RWPE1 (cell line): Measurements from ENCODE around the gene SLC17A2.

Experiments used
- CTCF ChIA-PET: fragments of 350-600 bp; sonication (Branson Sonifier 250); formaldehyde crosslinking; extraction: SDS; loops from one replicate; lab custom pipeline; 2021; lab: Yijun Ruan, JAX
- POLR2A ChIA-PET: fragments of 400-600 bp; formaldehyde crosslinking; extraction: SDS; loops from one replicate; lab custom pipeline; 2020; ENCODE audit warnings: antibody characterized with exemption; ENCODE audit not compliant: low non-redundant PET; lab: Yijun Ruan, JAX
- DNase-seq: peaks from one replicate; pipeline ENCODE4 v3.0.0; 2012; ENCODE audit warnings: low spot score
- H3K27ac ChIP-seq: fragments of 450-650 bp; 2 replicates; pipeline ENCODE4 v1.5.1; 2017
- TF ChIP-seq, protein P1 (sequence below): fragments of 450-650 bp; conservative IDR thresholded peaks from 2 replicates; pipeline ENCODE4 v1.5.1; 2017; ENCODE audit warnings: low read depth, mild to moderate bottlenecking

Gene SLC17A2

DNA sequence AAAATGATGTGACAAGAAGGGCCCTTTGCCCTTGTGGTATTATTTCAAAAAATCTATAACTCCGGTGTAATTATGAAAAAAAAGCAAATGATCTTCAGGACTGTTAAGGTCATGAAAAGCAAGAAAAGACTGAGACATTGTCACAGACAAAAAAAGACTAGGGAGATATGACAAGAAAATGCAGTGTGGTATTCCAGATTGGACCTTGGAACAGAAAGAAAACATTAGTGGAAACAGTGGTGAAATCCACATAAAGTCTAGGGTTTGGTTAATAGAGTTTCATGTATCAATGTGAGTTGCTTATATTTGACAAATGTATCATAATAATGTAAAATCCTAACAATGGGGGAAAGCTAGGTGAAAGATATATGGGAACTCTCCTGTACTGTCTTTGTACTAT lies 29.6 kb downstream of the SLC17A2 start:
- CTCF ChIA-PET: interaction anchor here (0.7 to 1.2 kb wide), 2 partner anchors 8 to 11 kb away, joined by 3 read pairs; no protein-coding TSS in a partner anchor
- POLR2A ChIA-PET: no interaction called here
- no peak overlapping the region for H3K27ac ChIP-seq
- TF ChIP-seq, protein P1, sequence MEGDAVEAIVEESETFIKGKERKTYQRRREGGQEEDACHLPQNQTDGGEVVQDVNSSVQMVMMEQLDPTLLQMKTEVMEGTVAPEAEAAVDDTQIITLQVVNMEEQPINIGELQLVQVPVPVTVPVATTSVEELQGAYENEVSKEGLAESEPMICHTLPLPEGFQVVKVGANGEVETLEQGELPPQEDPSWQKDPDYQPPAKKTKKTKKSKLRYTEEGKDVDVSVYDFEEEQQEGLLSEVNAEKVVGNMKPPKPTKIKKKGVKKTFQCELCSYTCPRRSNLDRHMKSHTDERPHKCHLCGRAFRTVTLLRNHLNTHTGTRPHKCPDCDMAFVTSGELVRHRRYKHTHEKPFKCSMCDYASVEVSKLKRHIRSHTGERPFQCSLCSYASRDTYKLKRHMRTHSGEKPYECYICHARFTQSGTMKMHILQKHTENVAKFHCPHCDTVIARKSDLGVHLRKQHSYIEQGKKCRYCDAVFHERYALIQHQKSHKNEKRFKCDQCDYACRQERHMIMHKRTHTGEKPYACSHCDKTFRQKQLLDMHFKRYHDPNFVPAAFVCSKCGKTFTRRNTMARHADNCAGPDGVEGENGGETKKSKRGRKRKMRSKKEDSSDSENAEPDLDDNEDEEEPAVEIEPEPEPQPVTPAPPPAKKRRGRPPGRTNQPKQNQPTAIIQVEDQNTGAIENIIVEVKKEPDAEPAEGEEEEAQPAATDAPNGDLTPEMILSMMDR: no peak
- DNase-seq: no peak

DNA sequence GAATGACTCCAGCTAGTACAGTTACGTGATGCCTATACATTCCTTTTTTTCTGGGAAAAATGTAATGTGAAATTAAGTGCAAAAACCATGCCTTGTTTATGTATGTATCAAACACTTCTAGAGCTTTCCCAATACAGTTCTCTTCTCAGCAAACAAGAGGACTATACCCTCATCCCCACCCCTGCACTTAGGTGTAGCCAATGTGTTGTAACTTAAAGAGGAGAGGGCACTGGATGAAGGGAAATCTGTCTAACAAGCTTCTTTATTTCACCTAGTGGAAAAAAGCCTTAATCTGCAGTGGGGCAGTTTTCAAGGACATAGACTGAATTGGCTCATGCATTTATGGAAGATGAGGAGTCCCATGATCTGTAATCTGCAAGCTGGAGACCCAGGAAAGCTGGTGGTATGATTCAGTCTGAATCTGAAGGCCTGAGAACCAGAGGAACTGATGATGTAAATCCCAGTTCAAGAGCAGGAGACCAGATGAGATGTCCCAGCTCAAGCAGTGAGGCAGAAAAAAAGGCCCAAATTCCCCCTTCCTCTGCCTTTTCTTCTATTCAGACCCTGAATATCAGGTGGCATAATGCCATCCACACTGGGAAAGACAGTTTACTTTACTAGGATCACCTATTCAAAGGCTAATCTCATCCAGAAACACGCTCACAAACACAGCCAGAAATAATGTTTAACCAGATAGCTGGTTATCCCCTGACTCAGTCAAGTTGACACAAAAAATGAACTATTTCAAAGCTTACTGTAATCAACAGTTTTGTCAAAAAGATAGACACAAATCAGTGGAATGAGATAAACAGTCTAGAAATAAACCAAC lies 30.7 kb downstream of the SLC17A2 start:
- CTCF ChIA-PET: interaction anchor here (0.6 to 1.2 kb wide), 3 partner anchors 7 to 181 kb away, joined by 3 read pairs; no protein-coding TSS in a partner anchor
- no peak for DNase-seq
- POLR2A ChIA-PET: no interaction called here
- TF ChIP-seq, protein P1: no peak
- H3K27ac ChIP-seq: no peak overlapping the region

DNA sequence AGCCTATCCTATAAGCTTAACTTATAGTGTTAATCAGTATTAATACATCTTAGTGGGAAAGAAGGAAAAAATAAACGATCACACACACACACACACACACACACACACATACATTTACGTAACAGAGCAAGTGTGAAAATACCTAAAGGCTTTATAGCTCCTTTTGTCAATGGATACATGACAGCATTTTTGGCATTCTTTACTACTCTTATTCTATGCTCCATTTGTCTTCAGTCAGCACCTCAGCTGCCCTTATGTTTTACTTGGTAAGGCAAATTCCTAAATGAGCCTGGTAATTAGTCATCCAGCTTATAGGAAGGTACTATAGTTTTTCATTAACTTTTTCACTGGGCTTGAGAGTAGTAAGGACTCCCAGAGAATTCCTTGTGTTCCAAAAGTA lies 31.4 kb downstream of the SLC17A2 start:
- POLR2A ChIA-PET: no interaction called here
- no peak for DNase-seq
- TF ChIP-seq, protein P1: no peak
- no peak overlapping the region for H3K27ac ChIP-seq
- CTCF ChIA-PET: interaction anchor here (0.6 to 1.0 kb wide), 2 partner anchors 9 to 180 kb away, joined by 3 read pairs; no protein-coding TSS in a partner anchor

DNA sequence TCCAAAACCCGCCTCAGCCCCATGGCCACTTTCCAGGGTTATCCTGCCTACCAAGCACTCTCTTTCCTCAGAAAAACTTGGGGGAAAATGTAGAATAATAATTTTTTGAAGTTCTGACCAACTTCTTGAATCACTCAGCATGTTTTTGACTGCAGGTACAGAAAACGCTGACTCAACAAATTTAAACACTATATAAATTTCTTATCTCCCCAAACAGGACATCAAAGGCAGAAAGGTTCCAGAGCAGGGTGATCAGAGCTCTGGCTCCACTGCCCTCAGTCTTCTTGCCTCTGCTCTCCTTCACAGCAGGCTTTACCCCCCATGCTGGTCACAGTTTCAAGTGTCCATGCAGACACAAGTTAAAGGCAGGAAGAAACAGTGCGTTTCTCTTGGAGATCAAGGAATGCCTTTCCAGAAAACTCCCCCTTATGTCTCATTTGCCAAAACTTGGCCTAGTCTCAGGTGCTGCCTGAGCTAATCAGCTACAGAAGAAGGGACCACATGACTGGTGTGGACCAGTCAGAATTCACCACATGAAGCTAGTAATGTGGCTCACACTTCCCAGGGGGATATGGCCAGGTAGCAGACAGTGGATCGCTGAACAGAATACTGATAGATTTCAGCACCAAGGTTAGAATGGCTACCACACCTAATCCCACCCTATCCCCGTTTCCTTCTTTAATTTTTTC lies 32.1 kb downstream of the SLC17A2 start:
- ChIA-PET CTCF (interaction anchor here (0.6 to 1.0 kb wide), 2 partner anchors 8 to 110 kb away, joined by 3 read pairs; no protein-coding TSS in a partner anchor), POLR2A (no interaction called here)
- no peak overlapping the region for H3K27ac ChIP-seq
- DNase-seq: no peak
- TF ChIP-seq, protein P1: no peak

DNA sequence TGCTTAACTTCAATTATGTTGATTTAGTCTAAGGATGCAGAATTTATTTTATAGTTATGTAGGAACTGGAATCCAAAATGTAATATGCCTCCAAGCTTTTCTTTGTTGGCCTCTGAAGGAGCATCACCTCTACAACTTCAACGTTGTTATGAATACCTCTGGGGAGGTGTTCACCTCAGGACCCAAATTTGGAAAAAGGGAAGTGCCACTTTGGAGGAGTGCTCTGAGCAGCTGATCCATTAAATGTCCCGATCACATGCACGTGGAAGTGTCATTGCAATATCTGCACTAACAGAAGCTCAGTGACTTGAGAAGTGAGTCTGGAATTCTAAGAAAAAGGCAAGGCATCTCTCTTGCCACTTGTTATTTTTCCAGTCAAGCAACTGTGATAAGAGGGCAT lies 34.2 kb downstream of the SLC17A2 start:
- ChIA-PET CTCF (interaction anchor here (0.6 kb wide), 1 partner anchor 910 kb away, joined by 3 read pairs; no protein-coding TSS in a partner anchor), POLR2A (no interaction called here)
- no peak overlapping the region for H3K27ac ChIP-seq
- DNase-seq: no peak
- TF ChIP-seq, protein P1: no peak

DNA sequence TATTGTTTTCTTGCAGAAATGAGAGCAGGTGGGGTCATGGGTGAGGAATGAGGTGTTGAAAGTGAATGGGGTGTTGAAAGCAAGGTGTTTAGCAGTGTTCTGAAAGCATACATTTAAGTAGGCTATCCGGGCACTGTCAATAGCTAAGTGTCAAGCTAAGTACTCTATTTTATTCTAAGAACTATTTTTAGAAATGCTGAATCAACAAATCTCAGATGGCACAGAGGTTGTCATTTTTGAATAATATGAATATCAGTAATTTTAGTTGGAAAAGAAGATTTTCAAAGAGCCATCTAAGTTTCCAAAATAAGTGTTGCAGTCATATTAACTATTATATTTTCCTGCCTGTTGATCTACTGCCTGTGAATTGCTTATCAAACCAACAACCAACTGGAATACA lies 34.7 kb downstream of the SLC17A2 start:
- CTCF ChIA-PET: interaction anchor here (0.6 to 0.7 kb wide), 2 partner anchors 909 to 1045 kb away, joined by 3 read pairs; no protein-coding TSS in a partner anchor
- H3K27ac ChIP-seq: no peak overlapping the region
- DNase-seq: no peak
- TF ChIP-seq, protein P1: no peak
- POLR2A ChIA-PET: no interaction called here
